Mesendoderm (in vitro differentiated cells): ENCODE data around the gene BRCA2.
A peak's percentile ranks its signal among the peaks of the same experiment; 100 is the strongest.

ENCODE experiments used
- DNase-seq: peaks from one replicate; pipeline ENCODE4 v3.0.0; 2013
- H2AK5ac ChIP-seq: 2 replicates; pipeline ENCODE4 v1.6.1; 2013; ENCODE audit warnings: low read length, inconsistent platforms
- H2BK120ac ChIP-seq: 2 replicates; pipeline ENCODE4 v1.6.1; 2013; ENCODE audit warnings: low read depth, mild to moderate bottlenecking, low read length, moderate library complexity, mixed read lengths
- H2BK15ac ChIP-seq: replicated peaks from 2 replicates; pipeline ENCODE4 v1.6.1; 2013; ENCODE audit warnings: low read depth, mild to moderate bottlenecking, moderate library complexity
- H2BK5ac ChIP-seq: 2 replicates; pipeline ENCODE4 v1.6.1; 2013; ENCODE audit warnings: low read length, inconsistent platforms
- H3K18ac ChIP-seq: 2 replicates; pipeline ENCODE4 v1.6.1; 2013; ENCODE audit warnings: mild to moderate bottlenecking, low read length, mixed read lengths
- H3K23ac ChIP-seq: one replicate; pipeline ENCODE4 v1.6.1; 2013; ENCODE audit warnings: low read length
- H3K27ac ChIP-seq: 2 replicates; pipeline ENCODE4 v1.5.1; 2013; ENCODE audit warnings: low read depth, mild to moderate bottlenecking, inconsistent platforms, low read length, moderate library complexity
- H3K27me3 ChIP-seq: 2 replicates; pipeline ENCODE4 v1.6.1; 2013; ENCODE audit warnings: low read length, control low read depth, mild to moderate bottlenecking, inconsistent platforms; ENCODE audit not compliant: insufficient read depth, poor library complexity
- H3K36me3 ChIP-seq: 2 replicates; pipeline ENCODE4 v1.6.1; 2013; ENCODE audit warnings: low read length, inconsistent platforms; ENCODE audit not compliant: control insufficient read depth, insufficient read depth
- H3K4ac ChIP-seq: one replicate; pipeline ENCODE4 v1.6.1; 2013; ENCODE audit warnings: low read depth, mild to moderate bottlenecking, low read length, moderate library complexity
- H3K4me1 ChIP-seq: 2 replicates; pipeline ENCODE4 v1.6.1; 2013; ENCODE audit warnings: low read depth, low read length, inconsistent platforms; ENCODE audit not compliant: control insufficient read depth
- H3K4me2 ChIP-seq: 2 replicates; pipeline ENCODE4 v1.6.1; 2013; ENCODE audit warnings: low read length
- H3K4me3 ChIP-seq: 2 replicates; pipeline ENCODE4 v1.5.1; 2013; ENCODE audit warnings: mild to moderate bottlenecking, low read length
- H3K56ac ChIP-seq: one replicate; pipeline ENCODE4 v1.6.1; 2013; ENCODE audit warnings: low read length
- H3K79me1 ChIP-seq: 2 replicates; pipeline ENCODE4 v1.6.1; 2013; ENCODE audit warnings: low read length, inconsistent platforms
- H3K79me2 ChIP-seq: 2 replicates; pipeline ENCODE4 v1.6.1; 2013; ENCODE audit warnings: mild to moderate bottlenecking, low read length; ENCODE audit not compliant: control insufficient read depth, insufficient read depth
- H3K9ac ChIP-seq: 2 replicates; pipeline ENCODE4 v1.6.1; 2013; ENCODE audit warnings: low read length, inconsistent platforms
- H4K5ac ChIP-seq: one replicate; pipeline ENCODE4 v1.6.1; 2013; ENCODE audit warnings: low read length
- H4K8ac ChIP-seq: one replicate; pipeline ENCODE4 v1.6.1; 2013; ENCODE audit warnings: low read depth, mild to moderate bottlenecking, control low read depth, low read length, moderate library complexity
- WGBS: extraction: QIAGEN DNeasy Blood & Tissue Kit; methylation state at CpG from one replicate; pipeline ENCODE4 v1.1.7; 2013; ENCODE audit warnings: low lambda C conversion rate, missing lambda C conversion rate; ENCODE audit not compliant: insufficient coverage; ENCODE audit errors: extremely low coverage; 5-methylcytosine and 5-hydroxymethylcytosine counted together

The BRCA2 gene

DNA sequence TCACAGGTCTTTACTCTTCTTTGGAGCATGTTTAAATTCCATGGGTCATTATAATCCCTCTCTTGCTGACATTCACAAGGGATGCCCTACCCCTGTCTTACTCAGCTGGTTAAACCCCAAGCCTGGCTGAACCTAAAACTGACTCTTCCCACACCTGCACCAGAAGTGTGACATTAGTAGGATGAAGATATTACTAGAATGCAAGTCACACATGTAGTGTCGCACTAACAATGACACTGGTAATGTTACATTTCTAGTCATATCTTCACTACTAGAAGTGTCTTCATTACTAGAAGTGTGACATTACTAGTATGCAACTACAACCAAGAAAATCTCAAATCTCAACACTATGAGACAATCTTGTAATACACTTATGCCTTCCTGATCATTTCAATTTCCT, 14.4 kb upstream of the BRCA2 start:
- Histone ChIP-seq H2AK5ac (no peak overlapping the region), H3K36me3 (no peaks in the 10 kb centered on the region), H3K27me3 (no peaks in the 10 kb centered on the region), H2BK15ac (no peak overlapping the region), H4K5ac (no peak overlapping the region), H2BK120ac (no peak overlapping the region), H3K27ac (no peak overlapping the region), H3K18ac (no peak overlapping the region), H3K56ac (no peak overlapping the region), H3K23ac (no peak overlapping the region), H3K4me3 (no peak overlapping the region), H3K4me2 (no peak overlapping the region), H3K79me1 (no peaks in the 10 kb centered on the region), H3K4me1 (no peaks in the 10 kb centered on the region), H3K4ac (no peak overlapping the region), H3K79me2 (no peaks in the 10 kb centered on the region), H3K9ac (no peak overlapping the region), H4K8ac (no peak overlapping the region), H2BK5ac (no peak overlapping the region)
- no CpG with 5 or more reads among the region's 1 CpG for WGBS
- no peak for DNase-seq

DNA sequence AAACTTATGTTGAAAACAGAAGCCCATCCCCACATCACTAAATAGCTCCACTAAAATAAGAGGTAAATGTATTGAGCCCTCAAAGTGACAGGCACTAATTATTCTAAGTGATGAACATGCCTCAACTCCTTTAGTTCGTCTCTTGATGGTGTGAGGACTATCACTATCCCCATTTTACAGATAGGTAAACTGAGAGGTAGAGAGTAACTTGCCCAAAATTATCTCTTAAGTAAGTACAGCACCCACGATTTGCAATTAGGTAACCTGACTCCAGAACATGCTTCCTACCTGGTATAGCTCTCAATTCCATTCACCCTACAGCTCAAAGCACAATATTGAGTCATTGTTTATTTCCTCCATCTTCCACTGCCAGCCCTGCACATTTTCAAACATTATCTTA, 12.8 kb upstream of the BRCA2 start:
- Histone ChIP-seq H3K4me2 (no peak overlapping the region), H3K79me1 (no peaks in the 10 kb centered on the region), H3K56ac (no peak overlapping the region), H3K23ac (no peak overlapping the region), H4K5ac (no peak overlapping the region), H3K18ac (no peak overlapping the region), H3K4ac (no peak overlapping the region), H4K8ac (no peak overlapping the region), H3K36me3 (no peaks in the 10 kb centered on the region), H3K27ac (no peak overlapping the region), H3K4me3 (no peak overlapping the region), H2BK120ac (no peak overlapping the region), H3K79me2 (no peaks in the 10 kb centered on the region), H3K27me3 (no peaks in the 10 kb centered on the region), H3K4me1 (no peaks in the 10 kb centered on the region), H2BK5ac (no peak overlapping the region), H3K9ac (no peak overlapping the region), H2BK15ac (no peak overlapping the region), H2AK5ac (no peak overlapping the region)
- DNase-seq = no peak
- WGBS = no CpG with 5 or more reads among the region's 2 CpGs

DNA sequence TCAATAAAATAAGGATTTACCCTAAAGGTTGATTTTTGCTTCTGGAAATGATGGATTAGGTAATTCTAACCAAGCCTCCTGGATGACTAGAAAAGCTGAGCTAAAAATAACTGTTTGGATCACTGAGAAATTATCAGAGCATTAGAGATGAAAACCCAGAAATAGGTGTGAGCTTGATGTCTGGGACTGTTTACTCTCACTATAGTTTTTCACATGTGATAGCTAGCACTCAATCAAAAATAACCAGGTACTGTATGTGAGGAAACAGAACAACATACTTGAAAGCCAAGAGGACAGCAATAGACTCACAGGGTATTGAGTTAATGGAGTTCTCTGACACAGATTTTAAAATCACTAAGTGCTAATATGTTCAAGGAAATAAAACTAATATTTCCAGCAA, 9.7 kb upstream of the BRCA2 start:
- no peak overlapping the region for H3K4ac ChIP-seq
- H3K36me3 ChIP-seq = no peaks in the 10 kb centered on the region
- no peaks in the 10 kb centered on the region for H3K79me2 ChIP-seq
- no peaks in the 10 kb centered on the region for H3K4me1 ChIP-seq
- H3K9ac ChIP-seq = no peak overlapping the region
- no peaks in the 10 kb centered on the region for H3K27me3 ChIP-seq
- H3K4me2 ChIP-seq = no peak overlapping the region
- H3K23ac ChIP-seq = no peak overlapping the region
- H3K79me1 ChIP-seq = no peaks in the 10 kb centered on the region
- H4K5ac ChIP-seq = no peak overlapping the region
- H2AK5ac ChIP-seq = no peak overlapping the region
- no peak overlapping the region for H2BK15ac ChIP-seq
- DNase-seq = no peak
- no peak overlapping the region for H2BK120ac ChIP-seq
- no peak overlapping the region for H3K56ac ChIP-seq
- no peak overlapping the region for H3K27ac ChIP-seq
- H2BK5ac ChIP-seq = no peak overlapping the region
- no peak overlapping the region for H4K8ac ChIP-seq
- no peak overlapping the region for H3K18ac ChIP-seq
- H3K4me3 ChIP-seq = no peak overlapping the region

DNA sequence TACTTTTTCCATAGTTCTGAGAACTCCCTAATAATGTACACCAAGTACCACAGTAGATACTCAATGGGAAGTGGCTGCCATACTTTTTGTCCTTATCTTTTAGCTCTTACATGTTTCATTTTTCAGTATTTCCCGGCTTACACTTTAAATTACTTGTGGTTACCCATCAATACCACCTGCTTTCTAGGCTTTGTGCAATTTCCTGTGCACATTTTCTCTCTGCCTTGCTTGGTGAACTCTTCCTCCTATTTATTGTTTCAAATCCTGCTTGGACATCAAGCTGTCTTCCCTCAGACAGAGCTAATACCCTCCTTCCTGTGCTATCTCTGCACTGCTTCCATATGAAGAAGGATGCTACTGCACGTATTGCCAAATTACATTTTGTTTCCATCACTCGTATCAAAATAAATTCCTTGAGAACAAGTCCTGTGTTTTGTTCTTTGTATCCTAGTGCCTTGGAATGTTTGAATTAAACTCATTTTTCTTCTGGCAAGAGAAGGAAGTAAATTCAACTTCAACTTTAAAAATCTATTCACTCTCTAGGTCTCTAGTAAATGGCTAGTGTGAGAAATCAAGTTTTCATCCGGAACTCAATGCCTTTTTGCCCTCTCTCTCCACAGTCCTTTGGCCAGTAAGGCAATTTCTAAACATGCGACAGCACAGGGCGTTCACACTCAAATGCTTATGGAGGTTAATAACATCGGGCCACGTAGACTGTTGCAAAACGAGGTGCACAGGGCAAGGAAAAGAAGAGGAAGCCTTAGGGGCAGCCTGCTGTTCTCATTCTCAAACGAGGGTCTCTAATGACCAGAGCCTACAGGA, 5.8 kb upstream of the BRCA2 start:
- Histone ChIP-seq H3K79me1 (no peaks in the 10 kb centered on the region), H3K18ac (no peak overlapping the region), H3K79me2 (no peaks in the 10 kb centered on the region), H2BK5ac (no peak overlapping the region), H3K4me3 (no peak overlapping the region), H3K27me3 (no peaks in the 10 kb centered on the region), H4K8ac (no peak overlapping the region), H3K4me1 (no peaks in the 10 kb centered on the region), H3K36me3 (no peaks in the 10 kb centered on the region), H3K27ac (no peak overlapping the region), H3K23ac (no peak overlapping the region), H2BK15ac (no peak overlapping the region), H4K5ac (no peak overlapping the region), H3K9ac (no peak overlapping the region), H3K56ac (no peak overlapping the region), H2AK5ac (no peak overlapping the region), H2BK120ac (no peak overlapping the region), H3K4ac (no peak overlapping the region), H3K4me2 (no peak overlapping the region)
- DNase-seq = no peak
- WGBS = no CpG with 5 or more reads among the region's 10 CpGs

DNA sequence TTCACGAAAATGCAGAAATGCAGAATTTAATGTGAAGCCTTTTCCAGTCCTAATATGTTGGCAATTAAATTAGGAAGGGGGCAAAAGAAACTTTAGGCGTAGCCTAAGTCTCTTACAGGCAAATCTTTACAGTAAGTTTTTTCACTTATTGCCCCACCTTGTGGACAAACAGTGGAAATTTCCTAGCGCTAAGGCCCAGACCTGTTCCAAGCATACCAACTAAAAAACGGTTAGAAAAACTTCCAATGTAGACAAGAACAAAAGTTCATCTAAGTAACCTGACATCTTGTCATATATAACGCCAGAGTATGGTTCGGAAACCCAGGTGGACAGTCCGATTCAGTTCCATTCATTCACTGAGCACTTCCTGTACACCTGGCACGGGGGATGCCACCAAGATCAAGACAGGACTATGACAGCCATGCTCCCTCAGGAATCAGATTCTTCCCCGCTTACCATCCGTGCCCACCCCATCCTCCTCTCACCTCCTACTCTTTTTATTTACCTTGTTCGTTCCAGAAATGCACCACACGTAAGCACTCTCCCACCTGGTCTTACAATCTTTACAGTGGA, 5.1 kb upstream of the BRCA2 start:
- H2BK5ac ChIP-seq = no peak overlapping the region
- H3K9ac ChIP-seq = no peak overlapping the region
- no peaks in the 10 kb centered on the region for H3K4me1 ChIP-seq
- H3K23ac ChIP-seq = no peak overlapping the region
- no peak overlapping the region for H2BK15ac ChIP-seq
- no peaks in the 10 kb centered on the region for H3K79me2 ChIP-seq
- no peak overlapping the region for H3K4me3 ChIP-seq
- H3K27me3 ChIP-seq = no peaks in the 10 kb centered on the region
- peak; percentile 51 for DNase-seq
- H3K56ac ChIP-seq = no peak overlapping the region
- no peak overlapping the region for H3K4me2 ChIP-seq
- no peaks in the 10 kb centered on the region for H3K36me3 ChIP-seq
- WGBS = no CpG with 5 or more reads among the region's 12 CpGs
- no peak overlapping the region for H3K4ac ChIP-seq
- H4K8ac ChIP-seq = no peak overlapping the region
- no peak overlapping the region for H4K5ac ChIP-seq
- no peak overlapping the region for H2BK120ac ChIP-seq
- no peak overlapping the region for H2AK5ac ChIP-seq
- no peaks in the 10 kb centered on the region for H3K79me1 ChIP-seq
- no peak overlapping the region for H3K27ac ChIP-seq
- H3K18ac ChIP-seq = no peak overlapping the region
